HT-29 (cell line): ENCODE results near the gene DCHS2. TPM values are rescaled to one million over a fixed set of nuclear protein-coding genes. Genes with fewer than 3 reads are reported as not detected.
"Not testable (repeated sequence)": the region's sequence is repeated elsewhere in the genome, so short reads cannot be mapped to it uniquely, and the experiment has no call there.

Experiments used
- DNase-seq: peaks from one replicate; pipeline ENCODE4 v3.0.0-alpha.2; 2015; ENCODE audit warnings: low spot score
- total RNA-seq: library from RNA; depleted of rRNA; stranded (reverse); fragments of >200 nt; shearing (Covaris generic); gene quantifications from 2 replicates; pipeline ENCODE4 v1.2.3, GENCODE V29; 2014; rRNA removed

Gene DCHS2
- total RNA-seq, 1 experiment from 2014 or later: not detected

DNA sequence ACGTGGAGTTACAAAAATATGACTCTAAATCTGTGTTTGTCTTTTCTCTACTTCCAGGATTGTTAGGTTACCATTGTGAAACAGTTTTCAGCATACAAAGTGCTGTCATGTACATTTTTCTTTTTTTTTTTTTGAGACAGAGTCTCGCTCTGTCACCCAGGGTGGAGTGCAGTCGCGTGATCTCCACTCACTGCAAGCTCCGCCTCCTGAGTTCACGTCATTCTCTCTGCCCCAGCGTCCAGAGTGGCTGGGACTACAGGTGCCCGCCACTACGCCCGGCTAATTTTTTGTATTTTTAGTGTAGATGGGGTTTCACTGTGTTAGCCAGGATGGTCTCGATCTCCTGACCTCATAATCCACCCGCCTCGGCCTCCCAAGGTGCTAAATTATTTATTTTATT is 274.2 kb downstream of the DCHS2 start:
- DNase-seq: not testable (repeated sequence)

DNA sequence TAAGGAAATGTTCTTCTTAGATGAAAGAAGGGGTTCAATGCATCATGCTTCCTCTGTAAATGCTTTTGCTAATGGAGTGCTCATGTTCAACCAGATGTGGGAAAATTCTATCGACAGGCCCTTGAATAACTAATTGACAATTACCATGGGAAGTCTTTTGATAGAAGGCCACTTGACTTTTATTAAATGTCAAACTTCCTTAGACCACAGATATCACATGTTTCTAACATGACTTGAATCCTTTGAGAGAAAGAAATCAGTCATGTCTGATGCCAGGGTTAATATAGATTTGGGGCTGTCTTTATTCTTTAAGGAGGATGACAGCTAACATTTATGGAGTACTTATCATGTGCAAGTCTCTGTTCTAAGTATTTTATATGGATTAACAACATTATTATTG is 280.1 kb downstream of the DCHS2 start:
- DNase-seq: no peak

DNA sequence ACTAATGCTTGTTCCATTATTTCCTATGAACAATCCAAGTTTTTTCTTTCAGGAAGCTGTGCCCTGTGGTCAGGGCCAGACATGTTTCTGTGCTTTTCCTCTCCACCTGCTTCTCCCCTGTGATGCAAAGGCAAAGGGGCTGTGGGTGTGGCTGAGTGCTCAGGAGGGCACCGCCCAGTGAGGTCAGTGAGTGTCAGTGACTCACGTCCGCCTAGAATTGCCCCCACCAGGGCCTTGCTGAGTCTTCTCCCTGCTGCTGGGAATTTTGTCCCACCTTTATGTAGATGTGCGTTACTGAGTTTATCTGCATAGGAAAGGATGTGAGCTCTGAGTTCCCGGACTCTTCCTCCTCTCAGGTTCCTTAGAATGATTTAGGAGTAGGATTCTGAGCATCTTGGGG is 283.2 kb downstream of the DCHS2 start:
- no peak for DNase-seq

DNA sequence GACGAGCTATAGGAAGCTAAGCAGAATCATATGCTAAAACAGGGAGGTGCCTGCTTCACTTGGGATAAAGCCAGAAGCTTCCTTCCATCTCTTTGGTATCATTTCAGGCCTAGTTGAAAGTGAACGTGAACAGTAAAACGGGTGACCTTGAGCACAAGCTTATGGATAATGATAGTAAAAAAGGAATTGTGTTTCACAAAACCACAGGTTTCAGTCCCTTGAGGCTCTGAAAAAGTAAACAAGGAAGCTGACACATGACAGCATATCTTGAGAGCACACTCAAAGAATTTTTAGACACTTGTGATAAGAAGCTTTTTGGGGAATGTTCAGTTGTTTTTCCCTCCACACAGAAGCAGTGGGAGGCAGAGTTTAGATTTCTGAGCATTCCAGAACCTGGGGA is 286.1 kb downstream of the DCHS2 start:
- no peak for DNase-seq

DNA sequence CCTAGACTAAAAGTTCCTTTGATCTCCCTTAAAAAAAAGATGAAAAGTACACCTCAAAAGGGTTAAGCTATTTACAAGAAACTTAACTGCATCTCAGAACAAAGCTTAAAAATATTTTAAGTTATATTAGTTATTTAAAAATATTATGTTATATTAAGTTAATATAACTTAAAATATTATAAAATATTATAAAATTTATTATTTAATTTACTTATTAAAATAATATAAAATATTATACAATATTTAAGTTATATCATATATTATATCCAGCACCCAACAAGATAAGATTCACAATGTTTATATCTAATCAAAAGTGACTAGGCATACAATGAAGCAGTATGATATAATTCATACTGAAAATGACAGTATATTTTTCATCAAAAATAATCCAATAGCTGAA is 296.9 kb downstream of the DCHS2 start:
- no peak for DNase-seq

DNA sequence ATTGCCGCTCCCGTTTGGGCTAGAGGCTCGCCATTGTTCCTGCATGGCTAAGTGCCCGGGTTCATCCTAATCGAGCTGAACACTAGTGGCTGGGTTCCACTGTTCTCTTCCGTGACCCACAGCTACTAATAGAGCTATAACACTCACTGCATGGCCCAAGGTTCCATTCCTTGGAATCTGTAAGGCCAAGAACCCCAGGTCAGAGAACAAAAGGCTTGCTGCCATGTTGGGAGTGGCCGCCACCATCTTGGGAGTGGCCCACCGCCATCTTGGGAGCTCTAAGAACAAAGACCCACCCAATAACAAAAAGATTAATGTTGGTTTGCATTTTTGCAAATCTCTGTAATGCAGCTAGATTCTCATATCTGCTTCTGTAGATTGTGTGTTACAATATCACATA is 299.0 kb downstream of the DCHS2 start:
- DNase-seq: no peak

DNA sequence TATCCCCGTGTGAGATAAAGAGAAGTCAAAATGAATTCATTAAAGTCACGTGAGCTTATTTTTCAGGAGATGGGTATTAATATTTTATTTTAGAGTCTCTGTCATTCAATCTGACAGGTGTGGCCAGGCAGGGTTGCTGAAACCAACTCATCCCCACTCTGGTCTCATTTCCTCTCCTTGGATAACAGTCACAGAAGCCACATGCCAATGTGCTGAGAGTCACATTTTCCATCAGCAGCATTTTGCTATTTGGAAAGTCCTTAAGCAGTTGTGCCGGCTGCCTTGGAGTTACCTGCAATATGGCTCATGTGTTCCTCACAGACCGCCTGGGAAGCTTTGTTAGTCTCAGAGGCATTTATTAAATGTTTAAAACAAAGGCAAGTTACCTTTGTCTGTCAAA is 302.3 kb downstream of the DCHS2 start:
- no peak for DNase-seq

DNA sequence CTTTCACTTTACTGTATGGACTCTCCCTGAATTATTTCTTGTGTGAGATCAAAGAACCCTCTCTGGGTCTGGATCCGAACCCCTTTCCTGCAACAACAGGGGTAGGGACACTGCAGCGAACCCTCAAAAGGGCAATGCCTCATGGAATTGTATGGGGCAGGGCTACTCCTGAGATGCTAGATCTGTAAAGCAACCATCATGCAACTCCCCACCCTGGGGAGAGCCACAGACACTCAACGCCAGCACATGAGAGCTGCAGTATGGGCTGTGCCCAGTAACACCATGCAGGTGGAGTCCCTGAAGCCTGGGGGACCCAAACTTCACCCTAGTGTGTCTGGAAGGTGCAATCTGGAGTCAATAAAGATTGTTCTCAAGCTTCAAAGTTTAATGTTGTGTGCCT is 304.7 kb downstream of the DCHS2 start:
- no peak for DNase-seq

DNA sequence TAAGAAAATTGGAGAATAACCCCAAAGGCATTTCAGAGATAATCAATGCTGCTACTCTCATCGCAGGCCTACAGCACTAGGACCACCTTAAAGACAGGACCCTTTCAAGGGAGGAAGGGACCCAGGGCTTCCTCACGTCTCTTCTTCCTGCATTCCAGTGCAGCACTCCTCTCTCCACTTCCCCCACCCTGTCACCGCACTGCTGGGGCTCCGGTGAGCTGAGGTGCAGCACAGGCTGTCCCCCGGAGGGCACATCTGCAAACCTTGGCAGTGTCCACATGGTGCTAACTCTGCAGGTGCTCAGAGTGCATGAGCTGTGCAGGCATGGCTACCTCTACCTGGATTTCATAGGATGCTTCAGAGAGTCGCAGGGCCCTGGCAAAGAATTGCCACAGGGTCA is 305.6 kb downstream of the DCHS2 start:
- no peak for DNase-seq

DNA sequence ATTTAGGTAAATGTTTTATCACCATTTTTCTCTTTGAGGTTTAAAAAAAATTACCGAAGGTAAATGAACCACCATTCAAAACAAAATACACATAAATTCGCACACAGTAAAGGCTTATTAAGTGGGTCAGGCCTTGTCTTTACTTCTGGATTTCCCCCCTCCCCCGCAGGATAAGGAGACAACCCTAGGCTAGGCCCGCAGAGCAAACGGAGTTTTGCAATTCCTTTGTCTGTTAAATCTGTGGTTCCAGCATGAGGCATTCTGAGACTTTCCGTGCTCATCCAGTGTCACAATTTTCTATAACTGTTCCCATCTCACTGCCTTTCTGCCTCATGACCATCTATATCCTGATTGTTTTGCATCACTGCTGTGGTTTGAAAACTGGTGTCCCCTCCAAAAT is 307.4 kb downstream of the DCHS2 start:
- DNase-seq: no peak

DNA sequence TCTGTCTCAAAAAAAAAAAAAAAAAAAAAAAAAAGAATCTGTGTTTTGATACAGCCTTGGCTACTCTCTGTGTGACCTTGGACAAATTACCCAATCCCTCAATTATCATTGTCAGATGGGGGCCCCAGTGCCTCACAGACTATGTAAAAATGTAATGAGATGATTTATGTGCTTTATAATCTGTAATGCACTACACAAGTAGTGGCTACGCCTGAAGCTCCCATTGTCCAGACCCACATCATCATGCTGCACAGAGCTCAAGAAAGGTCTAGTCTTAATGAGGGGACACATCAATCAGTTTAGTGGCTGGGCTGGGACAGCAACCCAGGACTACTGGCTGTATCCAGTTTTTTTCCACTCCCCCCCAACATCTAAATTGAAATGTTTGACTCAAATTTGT is 308.3 kb downstream of the DCHS2 start:
- no peak for DNase-seq

Other genes with a start within 250 kb of the DCHS2 start
- gene PLRG1, start 58.6 kb upstream of the DCHS2 start, total RNA-seq: 50.0 and 62.8 TPM in 2 replicates
- not detected in 2 replicates for gene FGB, start 71.2 kb upstream of the DCHS2 start, total RNA-seq
- not detected in 2 replicates for gene FGA, start 98.9 kb upstream of the DCHS2 start, total RNA-seq
- not detected in 2 replicates for gene FGG, start 120.9 kb upstream of the DCHS2 start, total RNA-seq